HepG2 (cell line): ENCODE measurements around the gene RABGGTA. TPM values are rescaled to one million over a fixed set of nuclear protein-coding genes. Genes with fewer than 3 reads are reported as not detected.

Source experiments
- ATAD3A ChIP-seq: sonication (generic); formaldehyde crosslinking; IDR thresholded peaks from 2 replicates; pipeline ENCODE4 v1.4.0; 2020; ENCODE audit warnings: missing genetic modification reagents
- BRD4 ChIP-seq: sonication (generic); formaldehyde crosslinking; IDR thresholded peaks from 2 replicates; pipeline ENCODE4 v1.4.0; 2020; ENCODE audit warnings: missing genetic modification reagents
- DBP ChIP-seq: sonication (generic); formaldehyde crosslinking; IDR thresholded peaks from 2 replicates; pipeline ENCODE4 v1.4.0; 2020; ENCODE audit warnings: missing genetic modification reagents; ENCODE audit errors: not compliant biosample characterization
- DMAP1 ChIP-seq: IDR thresholded peaks from 2 replicates; pipeline ENCODE4 v1.6.1; 2016
- DNMT1 ChIP-seq: sonication (generic); formaldehyde crosslinking; IDR thresholded peaks from 2 replicates; pipeline ENCODE4 v1.5.1; 2020; ENCODE audit warnings: mild to moderate bottlenecking, missing genetic modification reagents
- FLYWCH1 ChIP-seq: sonication (generic); formaldehyde crosslinking; IDR thresholded peaks from 2 replicates; pipeline ENCODE4 v1.8.1; 2023; ENCODE audit warnings: mild to moderate bottlenecking, missing genetic modification reagents
- FOSL2 ChIP-seq: sonication (generic); formaldehyde crosslinking; IDR thresholded peaks from 2 replicates; pipeline ENCODE4 v1.4.0; 2020; ENCODE audit warnings: missing genetic modification reagents
- HES4 ChIP-seq: sonication (generic); formaldehyde crosslinking; IDR thresholded peaks from 2 replicates; pipeline ENCODE4 v1.9.0; 2021; ENCODE audit warnings: mild to moderate bottlenecking, missing genetic modification reagents, borderline replicate concordance
- HMG20B ChIP-seq: conservative IDR thresholded peaks from 2 replicates; pipeline ENCODE4 v1.6.1; 2016; ENCODE audit warnings: missing genetic modification reagents, missing compliant biosample characterization
- KMT2A ChIP-seq: sonication (generic); formaldehyde crosslinking; IDR thresholded peaks from 2 replicates; pipeline ENCODE4 v1.4.0; 2020; ENCODE audit warnings: missing genetic modification reagents
- MYPOP ChIP-seq: sonication (generic); formaldehyde crosslinking; IDR thresholded peaks from 2 replicates; pipeline ENCODE4 v1.8.1; 2023; ENCODE audit warnings: mild to moderate bottlenecking, moderate library complexity, missing genetic modification reagents
- POGK ChIP-seq: sonication (generic); formaldehyde crosslinking; conservative IDR thresholded peaks from 2 replicates; pipeline ENCODE4 v1.8.0; 2022; ENCODE audit warnings: mild to moderate bottlenecking, moderate library complexity, missing genetic modification reagents
- PPARG ChIP-seq: conservative IDR thresholded peaks from 2 replicates; pipeline ENCODE4 v1.6.1; 2016; ENCODE audit warnings: missing biosample characterization, missing genetic modification reagents
- TBL1XR1 ChIP-seq: fragments of 150-350 bp; IDR thresholded peaks from 2 replicates; pipeline ENCODE4 v1.6.1; 2014; ENCODE audit warnings: borderline replicate concordance, low read length; ENCODE audit not compliant: partially characterized antibody
- TP53 ChIP-seq: sonication (generic); formaldehyde crosslinking; conservative IDR thresholded peaks from 2 replicates; pipeline ENCODE4 v1.4.0; 2020; ENCODE audit warnings: missing genetic modification reagents
- TRIM22 ChIP-seq: fragments of 450-650 bp; IDR thresholded peaks from 2 replicates; pipeline ENCODE4 v1.6.1; 2017
- ZNF333 ChIP-seq: sonication (generic); formaldehyde crosslinking; IDR thresholded peaks from 2 replicates; pipeline ENCODE4 v1.4.0; 2020; ENCODE audit warnings: mild to moderate bottlenecking, missing genetic modification reagents, borderline replicate concordance
- ZNF460 ChIP-seq: sonication (generic); formaldehyde crosslinking; IDR thresholded peaks from 2 replicates; pipeline ENCODE4 v1.5.1; 2020; ENCODE audit warnings: missing genetic modification reagents, mild to moderate bottlenecking, borderline replicate concordance
- ZNF574 ChIP-seq: sonication (generic); formaldehyde crosslinking; IDR thresholded peaks from 2 replicates; pipeline ENCODE4 v1.4.0; 2020; ENCODE audit warnings: missing genetic modification reagents
- ZNF619 ChIP-seq: sonication (generic); formaldehyde crosslinking; IDR thresholded peaks from 2 replicates; pipeline ENCODE4 v1.4.0; 2020; ENCODE audit warnings: mild to moderate bottlenecking, missing genetic modification reagents
- ZSCAN21 ChIP-seq: sonication (generic); formaldehyde crosslinking; IDR thresholded peaks from 2 replicates; pipeline ENCODE4 v1.8.0; 2022; ENCODE audit warnings: mild to moderate bottlenecking, missing genetic modification reagents, moderate library complexity, borderline replicate concordance
- polyA plus RNA-seq, 8 experiments: library from polyadenylated mRNA; depleted of rRNA in 3 of 8; stranded (reverse) in 7 of 8; unstranded in 1 of 8; fragments of >200 nt; fragmentation: Illumina TruSeq in 4 of 8; extraction: Trizol in 4 of 8; gene quantifications; 2 replicates each; pipeline versions ENCODE4 v1.2.1 to v1.2.3, GENCODE V29; 2011 to 2016; ENCODE audit warnings: low read depth in 4 of 8, missing spikeins in 1 of 8, mixed read lengths in 1 of 8; ENCODE audit not compliant: insufficient read depth in 1 of 8
- total RNA-seq, 5 experiments: library from RNA; depleted of rRNA; stranded (reverse); fragments of >200 nt; fragmentation: Illumina TruSeq; extraction: Trizol; gene quantifications; 2 replicates each; pipeline ENCODE4 v1.2.3, GENCODE V29; 2016; ENCODE audit warnings: low read depth in 1 of 5

The RABGGTA gene
- total and polyA plus RNA-seq, 2 of the 13 experiments (the other 11 are each of a cell fraction or from before 2014, with no cell fraction given) = 57.9 to 90.8 TPM

GRCh38 chr14:24260026-24260779, 11.2 kb downstream of the RABGGTA start (continued):
- TF ChIP-seq ZNF460 (CRISPR knock-in tag) (no peak), PPARG (CRISPR knock-in tag) (no peak), ZNF619 (CRISPR knock-in tag) (no peak), BRD4 (CRISPR knock-in tag) (no peak), FLYWCH1 (no peak), KMT2A (no peak), DMAP1 (no peak), ZNF333 (0 out of 2 replicates have a peak, but pooled peaks have one; percentile 65), TRIM22 (no peak), ZNF574 (CRISPR knock-in tag) (peak; percentile 23; the same call in 1 of the 2 replicates), DNMT1 (CRISPR knock-in tag) (0 out of 2 replicates have a peak, but pooled peaks have one; percentile 46), TBL1XR1 (no peak), FOSL2 (CRISPR knock-in tag) (no peak), DBP (CRISPR knock-in tag) (no peak), ZSCAN21 (CRISPR knock-in tag) (no peak), TP53 (CRISPR knock-in tag) (no peak), HMG20B (no peak), ATAD3A (CRISPR knock-in tag) (no peak), MYPOP (CRISPR knock-in tag) (no peak), HES4 (CRISPR knock-in tag) (no peak), POGK (CRISPR knock-in tag) (no peak)
